DLD1 (cell line): Measurements from ENCODE around the gene IFITM10.

ENCODE experiments used
- in situ Hi-C: cut with HindIII; loops from 2 replicates; pipeline ENCODE4 v1.10.0; 2017; ENCODE audit warnings: low sequenced_read_pairs

The IFITM10 gene

GRCh38 chr11:1742869-1743584 is 7.4 kb downstream of the IFITM10 start:
- in situ Hi-C loops: no loop called here

DNA sequence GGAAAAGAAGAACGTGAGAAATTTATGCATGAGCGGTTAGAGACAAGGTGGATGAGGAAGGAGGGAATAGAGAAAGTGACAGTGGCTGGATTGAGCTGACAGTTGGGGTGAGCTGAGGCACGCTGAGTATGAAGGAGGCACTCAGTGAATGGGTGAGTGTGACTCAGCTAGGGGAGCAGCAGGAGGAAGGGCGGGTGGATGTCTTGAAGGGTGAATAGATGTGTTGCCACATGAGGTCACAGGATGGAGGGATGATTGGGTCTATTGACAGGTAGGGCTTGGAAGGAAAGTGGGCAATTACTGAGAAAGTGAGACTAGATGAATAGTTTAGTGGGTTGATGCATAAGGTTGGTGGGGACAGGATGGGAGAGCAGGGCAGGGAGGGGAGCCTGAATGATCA is 8.0 kb downstream of the IFITM10 start:
- in situ Hi-C loops: no loop called here

GRCh38 chr11:1741741-1742140 is 8.7 kb downstream of the IFITM10 start:
- in situ Hi-C loops: no loop called here

GRCh38 chr11:1740786-1741530 is 9.4 kb downstream of the IFITM10 start:
- in situ Hi-C loops: no loop called here

DNA sequence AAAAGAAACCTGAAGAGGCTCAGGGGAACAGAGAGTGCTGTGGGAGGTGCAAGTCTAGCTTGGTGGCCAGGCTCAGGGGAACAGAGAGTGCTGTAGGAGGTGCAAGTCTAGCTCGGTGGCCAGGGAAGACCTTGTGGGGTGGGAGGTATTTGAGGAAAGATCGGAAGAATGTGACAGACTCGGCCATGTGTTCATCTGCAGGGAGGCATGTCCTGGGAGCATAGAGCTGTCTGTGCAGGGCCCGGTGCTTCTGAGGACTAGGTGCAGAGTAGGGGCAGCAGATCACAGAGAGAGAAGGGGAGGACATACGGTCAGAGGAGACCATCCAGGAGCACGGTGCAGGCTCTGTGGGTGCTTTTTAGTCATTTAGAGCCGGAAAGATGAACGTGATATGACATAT is 10.8 kb downstream of the IFITM10 start:
- in situ Hi-C loops: no loop called here

DNA sequence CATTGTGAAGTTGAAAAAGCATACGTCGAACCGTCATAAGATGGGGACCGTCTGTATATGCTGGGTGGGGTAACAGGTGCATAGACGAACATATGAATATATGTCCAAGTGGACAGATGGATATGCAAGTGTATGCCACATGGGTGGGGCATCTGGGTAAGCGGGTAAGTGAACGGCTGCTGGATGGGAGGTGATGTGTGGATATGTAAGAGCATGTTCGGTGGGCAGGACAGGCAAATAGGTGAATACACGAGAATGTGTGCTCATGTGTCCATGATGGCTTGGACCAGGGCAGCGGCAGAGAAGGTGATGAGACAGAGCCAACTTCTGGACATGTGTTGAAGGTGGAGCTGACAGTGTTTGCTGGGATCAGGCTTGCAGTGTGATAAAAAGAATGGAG is 12.0 kb downstream of the IFITM10 start:
- in situ Hi-C loops: no loop called here

- in situ Hi-C loops: no loop called here
Measured at GRCh38 chr11:1737080-1737757, 13.2 kb downstream of the IFITM10 start.

DNA sequence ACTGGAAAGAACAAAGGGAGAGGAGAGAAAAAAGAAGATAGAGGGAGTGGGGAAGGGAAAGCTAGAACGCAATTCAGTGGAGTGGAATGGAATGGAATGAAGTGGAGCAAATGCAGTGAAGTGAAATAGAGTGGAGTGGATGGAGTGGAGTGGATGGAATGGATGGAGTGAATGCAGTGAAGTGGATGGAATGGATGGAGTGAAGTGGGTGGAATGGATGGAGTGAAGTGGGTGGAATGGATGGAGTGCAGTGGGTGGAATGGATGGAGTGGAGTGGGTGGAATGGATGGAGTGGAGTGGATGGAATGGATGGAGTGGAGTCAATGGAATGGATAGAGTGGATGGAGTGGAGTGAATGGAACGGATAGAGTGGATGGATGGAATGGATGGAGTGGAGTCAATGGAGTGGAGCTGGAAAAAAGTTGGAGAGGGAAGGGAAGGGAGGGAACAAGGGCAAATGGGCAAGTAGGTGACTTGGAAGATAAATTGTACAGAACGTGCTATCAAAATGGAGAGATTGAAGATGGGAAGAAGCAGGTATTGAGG is 13.9 kb downstream of the IFITM10 start:
- in situ Hi-C loops: no loop called here

GRCh38 chr11:1735271-1735670 is 15.1 kb downstream of the IFITM10 start:
- in situ Hi-C loops: no loop called here

- in situ Hi-C loops: no loop called here
Measured at GRCh38 chr11:1734641-1735081, 15.7 kb downstream of the IFITM10 start.

- in situ Hi-C loops: no loop called here
Measured at GRCh38 chr11:1733716-1734640, 16.4 kb downstream of the IFITM10 start.

DNA sequence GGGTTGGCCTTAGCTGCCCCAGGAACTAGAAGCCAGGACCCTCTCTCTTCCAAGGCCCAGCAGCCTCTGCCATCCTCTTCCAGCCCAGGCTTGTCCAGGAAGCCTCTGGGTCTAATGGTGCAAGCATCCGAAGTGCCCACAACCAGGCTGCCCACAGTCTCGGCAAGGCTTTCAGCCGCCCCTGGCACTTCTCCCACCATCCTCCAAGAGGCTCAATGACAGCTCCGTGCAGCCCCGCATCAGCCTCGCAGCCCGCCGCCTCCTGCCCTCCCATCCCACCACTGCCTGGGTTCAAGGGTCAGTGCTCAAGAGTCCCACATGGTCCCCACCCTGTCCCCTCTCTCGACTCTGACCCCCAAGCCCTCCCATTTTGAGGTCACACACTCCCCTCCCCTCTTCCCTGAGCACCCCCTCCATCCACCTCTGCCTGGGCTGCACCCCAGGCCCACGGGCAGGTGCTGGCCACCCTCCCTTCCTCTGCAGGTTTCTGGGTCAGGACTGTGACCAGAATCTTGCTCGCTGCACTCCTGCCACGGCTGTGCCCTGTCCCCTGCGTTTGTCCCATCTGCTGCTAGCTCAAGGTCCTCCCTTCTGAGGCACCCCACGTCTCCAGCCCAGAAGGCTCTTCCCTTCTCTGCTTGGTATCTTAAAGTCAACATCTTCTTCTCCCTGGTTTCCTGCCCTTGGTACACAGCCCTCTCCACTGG is 17.2 kb downstream of the IFITM10 start:
- in situ Hi-C loops: no loop called here

DNA sequence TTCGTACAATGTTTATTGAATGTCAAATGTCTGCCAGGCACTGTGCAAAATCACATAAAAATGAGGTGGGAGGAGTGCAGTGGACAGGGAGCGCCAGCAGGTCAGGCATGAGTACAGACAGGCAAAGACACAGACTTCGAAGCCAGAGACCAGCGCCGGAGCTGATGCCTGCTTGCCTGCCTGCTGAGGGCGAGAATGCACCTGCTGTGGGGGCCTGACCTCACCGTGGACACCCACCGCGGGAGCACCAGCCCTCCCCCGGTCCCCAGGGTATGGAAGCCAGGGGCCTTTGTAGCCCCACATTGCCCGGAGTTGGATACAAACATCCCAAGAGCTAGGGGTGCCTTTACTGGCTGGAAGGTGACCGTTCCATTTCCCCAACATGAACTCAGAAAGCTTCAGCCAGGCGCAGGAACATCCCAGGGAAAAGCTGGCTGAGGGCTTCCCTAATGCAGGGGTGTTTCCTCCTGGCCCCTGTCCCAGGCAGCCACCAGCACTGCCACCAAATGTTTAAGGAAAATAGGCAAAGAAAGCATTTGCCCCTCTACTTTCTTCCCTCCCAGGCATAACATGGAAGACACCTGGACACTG is 17.9 kb downstream of the IFITM10 start:
- in situ Hi-C loops: no loop called here

- in situ Hi-C loops: no loop called here
Measured at GRCh38 chr11:1731451-1732059, 18.8 kb downstream of the IFITM10 start.

DNA sequence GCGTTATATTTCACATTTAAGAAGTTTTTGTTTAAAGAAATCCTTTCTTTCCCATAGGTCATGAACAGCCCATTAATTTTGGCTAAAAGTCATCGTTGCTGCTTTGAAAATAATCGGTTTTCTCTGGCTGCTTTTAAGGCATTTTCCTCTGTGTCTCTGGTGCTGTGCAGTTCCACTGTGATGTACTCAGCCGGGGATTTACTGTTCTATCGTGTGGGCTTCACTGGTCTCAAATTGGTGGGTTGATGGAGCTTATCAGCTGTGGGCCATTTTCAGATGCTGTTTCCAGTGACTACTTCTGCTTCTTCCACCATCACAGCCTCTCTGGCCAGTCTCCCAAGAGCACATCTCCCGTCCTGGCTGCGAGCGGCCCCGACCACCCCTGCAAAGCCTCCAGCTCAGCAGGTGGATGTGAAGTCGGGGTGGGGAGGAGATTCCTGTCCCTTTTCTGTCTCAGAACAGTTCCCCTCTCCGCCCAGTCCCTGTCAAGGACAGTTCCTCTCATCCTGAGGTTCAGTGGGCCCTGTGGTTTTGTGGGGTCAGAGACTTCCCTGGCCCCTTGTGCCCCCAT is 20.3 kb downstream of the IFITM10 start:
- in situ Hi-C loops: no loop called here

DNA sequence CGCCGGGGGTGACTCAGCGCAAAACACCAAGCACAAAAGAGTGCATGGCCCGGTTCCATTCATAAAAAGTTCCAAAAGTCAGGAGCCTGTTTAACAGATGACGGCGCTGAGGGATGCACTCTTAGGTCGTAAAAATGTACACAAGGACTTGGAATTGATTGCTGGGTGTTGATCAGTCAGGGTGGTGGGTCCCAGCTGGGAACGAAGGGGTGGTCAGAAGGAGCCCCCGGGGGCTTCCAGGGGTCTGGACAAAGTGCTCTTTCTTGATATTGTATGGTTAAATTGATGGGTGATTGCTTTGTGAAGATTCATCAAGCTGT is 20.7 kb downstream of the IFITM10 start:
- in situ Hi-C loops: no loop called here

DNA sequence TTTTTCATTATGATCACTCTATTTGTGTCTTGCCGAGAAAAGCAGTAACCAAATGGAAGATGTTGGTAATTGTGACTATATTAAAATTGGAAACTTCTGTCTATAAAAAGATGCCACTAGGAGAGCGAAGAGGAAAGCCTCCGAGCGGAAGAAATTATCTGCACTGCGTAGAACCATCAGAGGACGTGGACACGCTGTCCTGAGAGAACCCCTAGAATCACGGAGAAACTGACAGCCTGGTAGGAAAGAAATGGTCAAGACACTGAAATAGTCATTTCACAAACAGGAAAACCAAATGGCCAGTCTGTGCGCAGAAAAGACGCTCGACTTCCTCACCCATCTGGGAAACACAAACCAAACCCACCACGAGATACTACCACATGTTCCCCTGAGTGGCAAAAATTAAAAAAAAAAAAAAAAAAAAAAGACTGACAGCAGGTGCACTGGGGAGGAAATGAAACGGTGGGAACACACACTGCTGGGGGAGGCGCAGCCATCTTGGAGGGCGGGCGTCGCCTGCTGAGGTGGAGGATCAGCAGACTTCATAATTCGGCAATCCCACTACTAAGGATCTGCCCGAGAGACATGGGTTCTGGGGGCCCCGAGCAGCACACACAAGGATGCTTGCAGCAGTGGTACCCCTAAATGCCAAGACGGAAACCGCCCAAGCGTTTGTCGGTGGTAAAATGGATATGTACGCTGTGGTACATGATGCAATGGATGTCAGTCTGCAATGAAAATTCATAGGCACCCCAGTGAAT is 21.3 kb downstream of the IFITM10 start:
- in situ Hi-C loops: no loop called here

- in situ Hi-C loops: no loop called here
Measured at GRCh38 chr11:1728301-1728700, 22.1 kb downstream of the IFITM10 start.
